ENCODE data around the gene GRID1.

GRID1 gene

DNA sequence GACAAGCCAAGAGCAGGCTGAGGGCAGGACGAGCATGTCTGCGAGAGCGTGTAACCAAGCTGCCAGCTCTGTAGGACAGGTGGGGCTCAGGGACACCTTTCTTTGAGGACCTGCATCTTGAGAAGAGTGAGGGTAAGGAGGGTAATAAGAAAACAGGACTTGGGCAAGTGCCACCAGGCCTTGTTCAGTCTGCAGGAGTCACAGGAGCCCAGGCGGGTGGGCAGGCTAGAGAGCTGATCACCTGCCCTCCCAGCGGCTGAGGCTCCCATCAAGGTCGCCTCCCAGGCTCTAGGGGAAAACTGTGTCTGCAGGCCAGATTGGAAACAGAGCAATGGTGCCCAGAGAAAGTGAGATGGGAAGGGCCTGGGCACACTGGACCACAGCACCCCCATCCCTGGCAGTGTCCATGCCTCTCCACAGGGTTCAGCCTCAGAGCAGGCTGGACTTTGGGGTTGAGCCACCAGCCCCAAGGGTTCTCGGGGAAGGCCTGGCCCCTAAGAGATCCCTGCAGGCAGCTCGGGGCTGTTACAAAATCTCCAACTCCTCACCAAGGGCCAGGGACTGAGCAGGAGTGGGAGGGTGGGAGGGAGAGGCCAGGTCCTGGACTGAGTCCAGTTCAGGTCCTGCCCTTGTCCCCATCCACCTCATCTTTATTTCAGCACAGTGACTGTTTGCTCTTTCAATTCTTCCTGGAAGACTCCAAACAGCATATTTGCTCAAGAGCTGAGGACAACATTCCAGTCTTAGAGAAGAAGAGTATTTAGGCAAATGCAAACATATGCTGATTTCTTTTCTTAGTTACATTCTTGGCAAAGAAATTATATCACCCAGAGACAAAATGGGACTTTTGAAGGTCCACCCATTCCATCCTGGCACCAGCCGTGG, 161.9 kb downstream of the GRID1 start:
- no peak for DNase-seq (ENCODE audit: low read depth)
- no peak overlapping the region for H3K4me3 ChIP-seq (ENCODE audit: low read depth, low read length)
- TF ChIP-seq, protein P1, sequence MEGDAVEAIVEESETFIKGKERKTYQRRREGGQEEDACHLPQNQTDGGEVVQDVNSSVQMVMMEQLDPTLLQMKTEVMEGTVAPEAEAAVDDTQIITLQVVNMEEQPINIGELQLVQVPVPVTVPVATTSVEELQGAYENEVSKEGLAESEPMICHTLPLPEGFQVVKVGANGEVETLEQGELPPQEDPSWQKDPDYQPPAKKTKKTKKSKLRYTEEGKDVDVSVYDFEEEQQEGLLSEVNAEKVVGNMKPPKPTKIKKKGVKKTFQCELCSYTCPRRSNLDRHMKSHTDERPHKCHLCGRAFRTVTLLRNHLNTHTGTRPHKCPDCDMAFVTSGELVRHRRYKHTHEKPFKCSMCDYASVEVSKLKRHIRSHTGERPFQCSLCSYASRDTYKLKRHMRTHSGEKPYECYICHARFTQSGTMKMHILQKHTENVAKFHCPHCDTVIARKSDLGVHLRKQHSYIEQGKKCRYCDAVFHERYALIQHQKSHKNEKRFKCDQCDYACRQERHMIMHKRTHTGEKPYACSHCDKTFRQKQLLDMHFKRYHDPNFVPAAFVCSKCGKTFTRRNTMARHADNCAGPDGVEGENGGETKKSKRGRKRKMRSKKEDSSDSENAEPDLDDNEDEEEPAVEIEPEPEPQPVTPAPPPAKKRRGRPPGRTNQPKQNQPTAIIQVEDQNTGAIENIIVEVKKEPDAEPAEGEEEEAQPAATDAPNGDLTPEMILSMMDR (IDR thresholded peaks at IDR 0.05; ENCODE audit: control insufficient read depth, extremely low read depth, insufficient read depth) = no peak

DNA sequence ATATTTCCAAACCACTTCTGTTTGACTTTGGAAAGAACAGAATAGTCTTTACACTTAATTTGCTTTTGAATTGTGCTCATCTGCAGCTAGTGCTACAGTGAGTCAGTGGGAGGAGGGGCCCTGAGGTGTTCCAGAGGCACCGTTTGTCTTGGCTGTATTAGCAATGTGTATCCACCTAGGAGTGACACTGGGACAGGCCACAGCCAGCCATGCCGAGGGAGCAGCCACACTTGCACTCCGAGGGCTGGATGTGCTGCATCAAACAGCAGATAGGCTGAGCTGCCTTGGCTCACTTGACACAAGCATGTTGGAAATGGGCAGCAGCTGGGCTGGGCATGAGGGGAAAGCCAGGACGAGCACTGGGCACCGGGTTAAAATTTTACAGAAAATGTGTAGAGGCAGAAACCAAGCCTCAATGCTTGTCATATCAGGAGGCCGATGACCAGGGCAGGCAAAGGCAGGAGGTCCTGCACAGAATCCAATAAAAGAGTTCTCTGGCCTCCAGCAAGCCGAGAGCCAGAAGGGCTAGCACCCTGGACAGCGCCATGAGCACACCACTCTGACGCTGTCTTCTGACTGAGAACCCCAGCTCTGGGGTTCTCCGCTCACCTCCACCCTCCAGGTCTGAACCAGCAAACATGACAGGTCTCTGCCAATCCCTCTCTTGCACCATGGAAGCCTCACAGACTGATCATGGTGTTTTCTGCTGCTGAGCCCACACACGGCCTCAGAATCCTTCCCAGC, 163.3 kb downstream of the GRID1 start:
- DNase-seq (ENCODE audit: low read depth) = no peak
- TF ChIP-seq, protein P1 (IDR thresholded peaks at IDR 0.05; ENCODE audit: control insufficient read depth, extremely low read depth, insufficient read depth) = no peak
- no peak overlapping the region for H3K4me3 ChIP-seq (ENCODE audit: low read depth, low read length)

DNA sequence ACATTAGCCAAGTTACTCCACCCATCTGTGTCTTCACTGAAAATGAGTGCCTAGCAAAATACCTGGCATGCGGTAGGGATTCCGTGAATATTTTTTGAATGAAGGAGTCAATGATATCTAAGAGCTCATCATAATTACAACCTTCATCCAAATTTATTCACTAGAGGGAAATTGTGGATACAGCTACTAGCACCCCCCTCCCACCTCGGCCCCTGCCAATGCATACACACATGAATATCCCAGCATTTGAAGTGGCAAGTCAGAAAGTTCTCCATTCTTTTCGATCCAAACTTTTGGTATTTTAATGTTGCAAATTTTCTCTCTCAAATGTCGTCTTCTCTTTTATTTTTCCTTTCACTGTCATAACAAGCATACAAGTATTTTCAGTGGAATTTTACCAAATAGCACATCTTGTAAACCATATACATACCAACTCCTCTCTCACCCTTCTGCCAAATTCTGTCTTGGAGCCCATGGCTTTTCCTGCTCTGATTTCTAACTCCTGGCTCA, 164.3 kb downstream of the GRID1 start:
- TF ChIP-seq, protein P1 (IDR thresholded peaks at IDR 0.05; ENCODE audit: control insufficient read depth, extremely low read depth, insufficient read depth) = no peak
- no peak overlapping the region for H3K4me3 ChIP-seq (ENCODE audit: low read depth, low read length)
- no peak for DNase-seq (ENCODE audit: low read depth)

DNA sequence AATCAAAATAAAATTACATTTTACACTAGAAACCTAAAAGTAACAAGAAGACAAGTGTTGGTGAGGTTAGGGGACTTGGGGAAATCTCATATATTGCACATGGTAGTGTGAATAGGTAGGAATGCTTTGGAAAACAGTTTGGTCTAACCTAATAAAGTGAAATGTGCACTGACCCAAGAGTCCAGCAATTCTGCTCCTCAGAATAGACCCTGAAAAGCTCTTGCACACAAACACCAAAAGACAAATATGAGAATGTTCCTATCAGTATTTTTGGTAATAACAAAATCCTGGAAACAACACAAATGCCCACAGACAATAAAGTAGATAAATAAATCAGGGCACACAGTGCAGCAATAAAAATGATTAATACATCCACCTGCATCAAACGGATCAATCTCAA, 165.7 kb downstream of the GRID1 start:
- no peak overlapping the region for H3K4me3 ChIP-seq (ENCODE audit: low read depth, low read length)
- no peak for DNase-seq (ENCODE audit: low read depth)
- TF ChIP-seq, protein P1 (IDR thresholded peaks at IDR 0.05; ENCODE audit: control insufficient read depth, extremely low read depth, insufficient read depth) = no peak

DNA sequence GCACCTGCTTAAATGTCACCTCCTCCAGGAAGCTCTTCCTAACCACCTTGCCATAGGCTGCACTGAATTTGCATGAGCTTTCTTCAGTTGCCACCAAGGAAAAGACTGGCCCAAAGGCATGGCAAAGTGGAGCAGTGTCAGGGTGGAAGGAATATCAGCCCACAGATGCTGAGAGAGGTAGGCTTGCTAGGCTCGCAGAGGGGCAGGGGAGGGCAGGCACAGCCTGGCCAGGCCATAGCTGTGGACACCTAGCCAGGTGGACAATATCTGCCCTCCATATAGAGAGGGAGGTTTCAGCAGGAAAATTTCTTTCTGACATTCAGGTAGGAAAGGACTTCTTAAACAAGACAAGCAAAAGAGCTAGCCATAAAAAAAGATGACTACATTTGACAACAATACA, 166.3 kb downstream of the GRID1 start:
- no peak for DNase-seq (ENCODE audit: low read depth)
- TF ChIP-seq, protein P1 (IDR thresholded peaks at IDR 0.05; ENCODE audit: control insufficient read depth, extremely low read depth, insufficient read depth) = no peak
- no peak overlapping the region for H3K4me3 ChIP-seq (ENCODE audit: low read depth, low read length)

DNA sequence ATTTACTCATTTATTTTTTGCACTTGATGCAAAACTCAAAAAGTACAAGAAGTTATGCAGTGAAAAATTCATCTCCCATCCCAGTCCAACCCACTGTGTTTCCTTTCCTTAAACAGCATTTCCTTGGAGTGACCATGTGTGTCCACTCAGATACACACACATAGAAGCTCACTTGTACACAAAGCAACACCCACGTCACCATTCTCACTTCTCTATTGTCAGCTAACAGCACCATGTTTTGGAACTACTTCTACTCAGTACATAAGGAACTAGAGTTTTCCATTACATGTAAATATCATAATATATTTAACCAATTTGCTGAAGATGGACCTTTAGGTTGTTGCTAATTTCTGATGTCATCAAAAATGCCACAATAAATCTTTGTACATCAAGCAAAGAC, 167.6 kb downstream of the GRID1 start:
- DNase-seq (ENCODE audit: low read depth) = no peak
- TF ChIP-seq, protein P1 (IDR thresholded peaks at IDR 0.05; ENCODE audit: control insufficient read depth, extremely low read depth, insufficient read depth) = no peak
- no peak overlapping the region for H3K4me3 ChIP-seq (ENCODE audit: low read depth, low read length)
